ENCODE results near the gene CMTM7.
A peak's percentile ranks its signal among the peaks of the same experiment; 100 is the strongest.

CMTM7 gene

DNA sequence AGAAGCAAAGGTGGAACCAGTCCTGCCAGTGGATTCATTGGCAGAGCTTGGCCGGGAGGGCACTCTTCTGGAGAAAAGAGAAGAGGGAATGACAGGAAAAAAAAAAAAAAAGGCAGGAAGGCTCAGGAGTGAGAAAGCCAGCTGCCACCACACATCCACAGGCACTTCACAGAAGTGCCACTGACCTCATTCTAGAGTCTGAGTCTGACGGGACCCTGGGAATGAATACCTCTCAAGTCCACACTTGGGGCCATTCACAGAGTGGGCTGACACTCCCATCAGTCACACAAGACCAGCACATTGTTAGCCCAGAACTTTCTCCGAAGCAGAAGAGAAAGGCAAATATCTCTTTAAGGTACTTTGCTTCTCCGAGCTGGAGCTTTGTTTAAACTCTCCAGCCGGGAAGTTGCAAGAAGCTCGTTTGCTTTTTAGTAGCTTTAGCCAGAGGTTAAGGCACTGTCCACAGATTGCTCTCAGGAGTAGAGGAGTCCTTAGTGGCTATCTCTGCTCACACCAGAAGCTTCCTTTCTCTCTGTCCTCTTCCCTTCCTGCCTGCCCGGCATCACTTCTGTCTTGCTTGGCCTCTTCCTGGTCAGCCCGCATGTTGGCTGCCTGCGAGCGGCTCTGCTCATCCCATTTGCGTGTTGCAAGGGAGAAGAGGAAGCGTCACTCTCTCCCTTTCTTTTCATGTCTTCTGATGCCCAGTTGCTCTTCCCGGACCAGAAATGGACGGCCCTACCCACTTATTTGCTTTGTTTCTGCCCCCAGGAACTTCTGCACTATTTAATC, 57.2 kb downstream of the CMTM7 start:
- Mint-ChIP-seq H3K4me1 (ENCODE audit: low read depth) (peaks cover 18% of the 10 kb centered on the region), H3K36me3 (ENCODE audit: low read depth) (peaks cover 57% of the 10 kb centered on the region), H3K27me3 (ENCODE audit: low read depth) (no peaks in the 10 kb centered on the region), H3K27ac (peak overlapping the region; percentile 75), H3K4me3 (no peak overlapping the region), H3K9me3 (no peaks in the 10 kb centered on the region)
- no peak for DNase-seq (ENCODE audit: low spot score)

DNA sequence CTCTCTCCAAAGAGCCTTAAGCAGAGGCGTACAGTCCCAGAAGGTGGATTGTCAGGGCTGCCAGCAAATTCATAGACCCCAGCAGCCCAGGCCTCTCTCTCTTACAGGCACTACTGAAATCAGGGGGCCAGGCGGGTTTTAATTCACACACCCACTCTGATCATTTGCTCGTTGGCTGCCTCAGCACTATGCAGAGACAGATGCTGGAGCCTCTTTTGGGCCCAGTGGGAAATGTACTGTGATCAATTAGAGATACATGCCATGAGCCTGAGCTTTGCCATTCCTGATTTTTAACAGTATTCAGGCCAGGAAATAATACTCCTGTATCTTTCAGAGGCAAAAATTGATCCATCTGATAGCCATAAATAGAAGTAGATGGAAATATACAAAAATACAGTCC, 58.0 kb downstream of the CMTM7 start:
- no peak overlapping the region for H3K4me3 Mint-ChIP-seq
- no peaks in the 10 kb centered on the region for H3K9me3 Mint-ChIP-seq
- H3K36me3 Mint-ChIP-seq (ENCODE audit: low read depth), result peaks cover 57% of the 10 kb centered on the region
- no peak overlapping the region for H3K27ac Mint-ChIP-seq
- H3K27me3 Mint-ChIP-seq (ENCODE audit: low read depth), result no peaks in the 10 kb centered on the region
- no peak for DNase-seq (ENCODE audit: low spot score)
- H3K4me1 Mint-ChIP-seq (ENCODE audit: low read depth), result peaks cover 17% of the 10 kb centered on the region

GRCh38 chr3:32450426-32450825, 58.8 kb downstream of the CMTM7 start:
- peaks cover 57% of the 10 kb centered on the region for H3K36me3 Mint-ChIP-seq (ENCODE audit: low read depth)
- peaks cover 22% of the 10 kb centered on the region for H3K4me1 Mint-ChIP-seq (ENCODE audit: low read depth)
- H3K4me3 Mint-ChIP-seq, result no peak overlapping the region

GRCh38 chr3:32450992-32451659, 59.5 kb downstream of the CMTM7 start:
- DNase-seq (ENCODE audit: low spot score), result no peak
- Mint-ChIP-seq H3K9me3 (no peaks in the 10 kb centered on the region), H3K27ac (no peak overlapping the region), H3K4me1 (ENCODE audit: low read depth) (peaks cover 27% of the 10 kb centered on the region), H3K4me3 (no peak overlapping the region), H3K36me3 (ENCODE audit: low read depth) (peaks cover 52% of the 10 kb centered on the region), H3K27me3 (ENCODE audit: low read depth) (no peaks in the 10 kb centered on the region)

More at GRCh38 chr3:32450426-32450825, 58.8 kb downstream of the CMTM7 start:
- Mint-ChIP-seq H3K27me3 (ENCODE audit: low read depth) (no peaks in the 10 kb centered on the region), H3K9me3 (no peaks in the 10 kb centered on the region), H3K27ac (no peak overlapping the region)
- no peak for DNase-seq (ENCODE audit: low spot score)

DNA sequence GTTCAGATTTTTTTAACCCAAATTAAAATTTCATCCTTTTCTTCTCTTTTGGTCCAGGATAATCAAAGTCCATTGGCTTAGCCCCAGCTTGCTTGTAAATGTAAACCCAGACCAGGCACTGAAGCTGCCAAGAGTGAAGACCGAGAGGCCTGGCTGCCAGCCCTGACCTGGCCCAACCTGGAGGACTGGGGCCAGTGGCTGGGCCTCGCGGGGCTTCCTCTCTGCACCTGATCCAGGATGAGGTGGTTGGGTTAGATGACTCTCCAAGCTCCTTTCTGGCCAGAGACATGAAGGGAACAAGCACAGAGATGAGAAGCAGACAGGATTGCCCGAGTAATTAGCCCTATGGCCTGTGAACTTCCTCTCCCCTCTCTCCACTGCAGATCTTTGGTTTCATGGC, 60.4 kb downstream of the CMTM7 start:
- Mint-ChIP-seq H3K9me3 (no peaks in the 10 kb centered on the region), H3K4me1 (ENCODE audit: low read depth) (peaks cover 29% of the 10 kb centered on the region), H3K27ac (peak overlapping the region; percentile 21), H3K4me3 (no peak overlapping the region), H3K27me3 (ENCODE audit: low read depth) (no peaks in the 10 kb centered on the region), H3K36me3 (ENCODE audit: low read depth) (peaks cover 47% of the 10 kb centered on the region)
- DNase-seq (ENCODE audit: low spot score), result no peak

DNA sequence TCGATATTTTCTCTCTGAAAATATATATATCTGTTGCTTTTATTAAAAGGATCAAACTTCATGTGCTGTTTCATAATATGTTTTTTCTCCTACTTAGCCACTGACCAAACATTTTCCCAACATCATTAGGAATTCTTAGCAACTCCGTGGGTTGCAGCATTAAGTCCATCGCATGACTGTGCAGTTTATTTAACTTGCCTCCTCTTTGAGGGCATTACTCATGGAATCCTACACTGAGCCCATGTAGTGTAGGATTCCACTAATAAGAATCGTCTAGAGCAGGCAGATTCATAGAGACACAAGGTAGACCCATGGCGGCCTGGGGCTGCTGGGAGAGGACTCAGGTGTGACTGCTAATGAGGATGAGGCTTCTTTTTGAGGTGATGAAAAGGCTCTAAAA, 61.7 kb downstream of the CMTM7 start:
- Mint-ChIP-seq H3K4me3 (no peak overlapping the region), H3K9me3 (peaks cover 3% of the 10 kb centered on the region), H3K4me1 (ENCODE audit: low read depth) (peaks cover 31% of the 10 kb centered on the region), H3K27ac (no peak overlapping the region), H3K27me3 (ENCODE audit: low read depth) (no peaks in the 10 kb centered on the region), H3K36me3 (ENCODE audit: low read depth) (peaks cover 47% of the 10 kb centered on the region)
- DNase-seq (ENCODE audit: low spot score), result no peak

GRCh38 chr3:32454111-32454510, 62.5 kb downstream of the CMTM7 start:
- Mint-ChIP-seq H3K4me1 (ENCODE audit: low read depth) (peaks cover 31% of the 10 kb centered on the region), H3K9me3 (peaks cover 3% of the 10 kb centered on the region), H3K36me3 (ENCODE audit: low read depth) (peaks cover 44% of the 10 kb centered on the region), H3K4me3 (no peak overlapping the region), H3K27ac (no peak overlapping the region), H3K27me3 (ENCODE audit: low read depth) (no peaks in the 10 kb centered on the region)
- DNase-seq (ENCODE audit: low spot score), result no peak

DNA sequence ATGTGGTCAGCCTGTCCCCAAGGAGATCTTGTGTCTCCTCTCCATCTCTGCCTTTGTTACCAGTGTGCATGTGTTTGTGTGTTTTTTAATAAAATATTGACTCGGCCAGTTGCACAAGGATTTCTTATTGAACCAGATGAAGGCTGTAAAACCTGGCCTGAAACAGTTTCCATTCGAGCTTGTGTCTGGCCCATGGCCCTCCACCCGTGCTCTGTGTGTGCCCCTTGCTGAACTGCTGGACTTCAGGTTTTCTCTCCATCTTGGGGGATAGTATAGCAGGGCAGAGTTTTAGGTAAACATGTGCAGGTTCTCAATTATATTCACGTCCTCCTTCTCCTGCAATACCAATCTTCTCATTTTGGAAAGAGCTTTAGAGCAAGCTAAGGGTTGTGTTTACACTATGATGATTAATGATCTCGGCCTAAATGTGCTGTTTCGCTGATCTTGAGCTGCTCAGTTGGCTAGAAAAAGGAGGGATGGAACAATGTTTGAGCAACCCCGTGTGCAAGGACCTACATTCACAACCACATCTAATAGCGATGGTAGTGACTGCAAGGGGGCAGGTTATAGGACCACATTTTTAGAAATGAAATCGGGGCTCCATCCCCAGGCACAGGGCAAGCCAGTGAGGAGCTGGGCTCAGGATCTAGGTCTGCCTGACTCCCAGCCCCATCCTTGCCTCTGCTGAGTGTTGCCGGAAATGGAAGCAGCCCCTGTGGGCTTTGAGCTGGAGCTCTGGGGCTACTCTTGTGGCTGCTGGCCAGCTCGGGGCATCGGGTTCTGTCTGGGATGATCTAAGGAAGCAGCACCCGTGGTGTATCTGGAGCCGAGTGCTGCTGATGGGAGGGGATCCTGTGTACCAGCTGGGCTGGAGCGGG, 63.3 kb downstream of the CMTM7 start:
- Mint-ChIP-seq H3K4me3 (no peak overlapping the region), H3K4me1 (ENCODE audit: low read depth) (peaks cover 37% of the 10 kb centered on the region), H3K9me3 (peaks cover 3% of the 10 kb centered on the region), H3K27me3 (ENCODE audit: low read depth) (no peaks in the 10 kb centered on the region), H3K36me3 (ENCODE audit: low read depth) (peaks cover 41% of the 10 kb centered on the region), H3K27ac (peak overlapping the region; percentile 72)
- no peak for DNase-seq (ENCODE audit: low spot score)

GRCh38 chr3:32455609-32456428, 64.2 kb downstream of the CMTM7 start:
- Mint-ChIP-seq H3K36me3 (ENCODE audit: low read depth) (peaks cover 37% of the 10 kb centered on the region), H3K27ac (peak overlapping the region; percentile 72), H3K4me3 (peak overlapping the region; percentile 40), H3K4me1 (ENCODE audit: low read depth) (peaks cover 44% of the 10 kb centered on the region), H3K9me3 (peaks cover 3% of the 10 kb centered on the region), H3K27me3 (ENCODE audit: low read depth) (no peaks in the 10 kb centered on the region)
- no peak for DNase-seq (ENCODE audit: low spot score)

DNA sequence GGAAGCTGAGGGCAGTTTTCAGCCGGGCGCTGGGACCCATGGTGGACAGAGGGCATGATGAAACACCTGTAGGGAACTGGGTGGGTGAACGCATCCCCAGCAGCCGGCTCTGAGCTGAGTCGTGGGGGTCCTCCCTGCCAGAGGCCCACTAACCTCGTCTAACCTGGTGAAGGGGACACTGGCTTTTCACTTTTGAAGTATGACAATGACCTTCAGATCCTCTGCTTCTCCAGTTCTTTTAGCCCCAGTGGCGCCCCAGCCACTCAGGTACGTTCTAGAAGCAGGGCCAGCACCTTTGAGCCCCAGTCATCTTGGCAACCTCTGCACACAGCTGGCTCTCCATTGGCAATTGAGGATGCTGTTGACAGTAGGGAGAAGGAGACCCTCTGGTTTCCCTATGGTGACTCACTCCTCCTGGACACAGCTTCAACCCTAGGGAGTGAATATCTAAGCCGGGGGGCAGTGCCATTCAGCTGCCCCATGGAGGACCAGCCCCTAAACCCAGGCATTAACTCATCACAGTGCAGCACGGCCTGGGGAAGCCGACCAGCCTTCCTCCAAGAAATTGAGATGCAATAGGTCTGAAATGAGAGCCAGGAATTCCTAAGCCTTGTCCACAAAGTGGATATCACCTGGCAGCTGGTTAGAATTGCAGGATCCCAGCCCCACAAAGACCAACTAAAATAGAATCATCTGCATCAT, 64.9 kb downstream of the CMTM7 start:
- Mint-ChIP-seq H3K27me3 (ENCODE audit: low read depth) (no peaks in the 10 kb centered on the region), H3K9me3 (peaks cover 3% of the 10 kb centered on the region), H3K36me3 (ENCODE audit: low read depth) (peaks cover 36% of the 10 kb centered on the region), H3K27ac (peak overlapping the region; percentile 99), H3K4me3 (peak overlapping the region; percentile 40), H3K4me1 (ENCODE audit: low read depth) (peaks cover 47% of the 10 kb centered on the region)
- no peak for DNase-seq (ENCODE audit: low spot score)

DNA sequence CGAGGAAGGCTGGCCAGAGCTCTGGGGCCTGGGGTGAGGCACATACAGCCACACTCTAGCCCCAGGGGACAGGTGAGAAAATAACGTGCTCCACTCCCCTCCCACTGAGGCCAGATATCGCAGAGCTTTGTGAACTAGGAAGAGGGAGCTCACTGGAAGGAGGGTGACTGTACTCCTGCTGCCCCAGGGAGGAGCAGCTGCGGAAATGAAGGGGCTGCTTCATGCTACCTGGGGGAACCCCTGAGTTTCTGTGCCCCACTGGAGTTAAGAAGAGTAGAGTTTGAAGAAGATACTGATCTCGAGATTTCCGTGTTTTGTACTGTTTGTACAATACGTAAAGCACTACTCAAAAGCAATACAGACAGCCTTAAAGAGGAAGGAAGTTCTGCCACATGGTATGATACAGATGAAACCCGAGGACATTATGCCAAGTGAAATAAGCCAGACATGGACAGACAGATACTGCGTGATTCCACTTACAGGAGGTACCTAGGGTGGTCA, 66.4 kb downstream of the CMTM7 start:
- peak; percentile 45 for DNase-seq (ENCODE audit: low spot score)
- peak overlapping the region; percentile 84 for H3K4me3 Mint-ChIP-seq
- H3K27ac Mint-ChIP-seq, result peak overlapping the region; percentile 99
- peaks cover 30% of the 10 kb centered on the region for H3K36me3 Mint-ChIP-seq (ENCODE audit: low read depth)
- no peaks in the 10 kb centered on the region for H3K27me3 Mint-ChIP-seq (ENCODE audit: low read depth)
- H3K4me1 Mint-ChIP-seq (ENCODE audit: low read depth), result peaks cover 47% of the 10 kb centered on the region
- H3K9me3 Mint-ChIP-seq, result peaks cover 3% of the 10 kb centered on the region

DNA sequence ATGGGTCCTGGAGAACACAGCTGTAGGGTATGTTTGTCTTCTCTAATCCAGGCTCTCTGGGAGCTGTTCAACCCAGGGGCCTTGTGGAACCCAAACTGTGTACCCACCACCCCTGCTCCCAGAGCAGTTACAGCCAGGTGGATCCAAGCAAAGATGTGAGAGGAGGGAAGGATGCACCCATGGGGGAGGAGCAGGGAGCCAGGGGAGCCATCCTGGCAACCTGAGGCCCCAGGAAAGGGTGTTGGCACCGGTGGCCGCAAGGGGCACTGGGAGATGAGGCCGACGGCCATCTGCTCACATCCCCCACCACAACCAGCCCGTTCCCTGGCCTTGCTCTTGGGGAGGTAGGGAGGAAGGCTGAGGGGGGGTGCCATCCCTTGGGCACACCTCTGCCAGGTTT, 67.8 kb downstream of the CMTM7 start:
- peaks cover 46% of the 10 kb centered on the region for H3K4me1 Mint-ChIP-seq (ENCODE audit: low read depth)
- no peak overlapping the region for H3K27ac Mint-ChIP-seq
- peaks cover 20% of the 10 kb centered on the region for H3K36me3 Mint-ChIP-seq (ENCODE audit: low read depth)
- H3K4me3 Mint-ChIP-seq, result no peak overlapping the region
- peaks cover 3% of the 10 kb centered on the region for H3K9me3 Mint-ChIP-seq
- H3K27me3 Mint-ChIP-seq (ENCODE audit: low read depth), result no peaks in the 10 kb centered on the region
- DNase-seq (ENCODE audit: low spot score), result no peak

Measured in T-helper 2 cell treated with Interferon-gamma antibody and Interleukin-4, amounts not matched to agents 5 μg/mL and 100 μg/mL, for 36 hours (primary cell).